Natural killer cell (primary cell): ENCODE data around the gene NUDT3. TPM values are rescaled to one million over a fixed set of nuclear protein-coding genes. Genes with fewer than 3 reads are reported as not detected.
"Not testable (repeated sequence)": the region's sequence is repeated elsewhere in the genome, so short reads cannot be mapped to it uniquely, and the experiment has no call there.

Experiments used
- ATAC-seq, 3 donors: fragments of 150-1000 bp in 2 of 3; fragments of 200-7000 bp in 1 of 3; cut with Tn5 transposase; 1 replicate in 1 of 3; 2 replicates in 2 of 3; pipeline ENCODE4 v1.10.0; 2021; ENCODE audit warnings: mild to moderate bottlenecking in 2 of 3, moderate library complexity in 2 of 3
- DNase-seq, 2 donors: peaks; one replicate each; pipeline versions ENCODE4 v3.0.0 to v3.0.0-alpha.2; 2013 to 2021; ENCODE audit warnings: mixed read lengths in 1 of 2
- H3K27ac ChIP-seq: one replicate; pipeline ENCODE4 v1.5.1; 2013; ENCODE audit warnings: mild to moderate bottlenecking, low read length
- H3K27me3 ChIP-seq: one replicate; pipeline ENCODE4 v1.6.1; 2013; ENCODE audit warnings: low read length; ENCODE audit not compliant: control insufficient read depth, insufficient read depth
- H3K36me3 ChIP-seq: one replicate; pipeline ENCODE4 v1.6.1; 2013; ENCODE audit warnings: low read length; ENCODE audit not compliant: control insufficient read depth, insufficient read depth
- H3K4me1 ChIP-seq: one replicate; pipeline ENCODE4 v1.6.1; 2013; ENCODE audit warnings: low read length; ENCODE audit not compliant: control insufficient read depth, insufficient read depth
- H3K4me3 ChIP-seq: one replicate; pipeline ENCODE4 v1.5.1; 2013; ENCODE audit warnings: low read length
- H3K9me3 ChIP-seq: one replicate; pipeline ENCODE4 v1.6.1; 2013; ENCODE audit warnings: low read length; ENCODE audit not compliant: control insufficient read depth, insufficient read depth
- H3K27ac Mint-ChIP-seq, 2 donors: one replicate each; pipeline ENCODE4 v1.8.0; 2022; ENCODE audit warnings: mild to moderate bottlenecking in 2 of 2, mixed read lengths in 2 of 2, moderate library complexity in 1 of 2
- H3K27me3 Mint-ChIP-seq, 2 donors: one replicate each; pipeline ENCODE4 v1.8.0; 2022; ENCODE audit warnings: low read depth in 2 of 2, mixed read lengths in 2 of 2
- H3K36me3 Mint-ChIP-seq: one replicate; pipeline ENCODE4 v1.8.0; 2022; ENCODE audit warnings: mixed read lengths
- H3K4me1 Mint-ChIP-seq, 2 donors: one replicate each; pipeline ENCODE4 v1.8.0; 2022; ENCODE audit warnings: mixed read lengths in 2 of 2
- H3K4me3 Mint-ChIP-seq: one replicate; pipeline ENCODE4 v1.8.0; 2022; ENCODE audit warnings: mild to moderate bottlenecking, moderate library complexity, mixed read lengths
- H3K9me3 Mint-ChIP-seq, 2 donors: one replicate each; pipeline ENCODE4 v1.8.0; 2022; ENCODE audit warnings: mixed read lengths in 2 of 2
- WGBS: methylation state at CpG from one replicate; pipeline ENCODE4 v1.1.7; 2013; ENCODE audit warnings: missing lambda C conversion rate; ENCODE audit not compliant: insufficient coverage; 5-methylcytosine and 5-hydroxymethylcytosine counted together
- intact Hi-C: fragments of 100-400 bp; cut with micrococcal nuclease; formaldehyde crosslinking; loops from one replicate; pipeline ENCODE4 v1.14.2; 2022
- total RNA-seq, 4 donors: library from RNA; stranded (reverse); fragments of 120-200 nt in 1 of 4; gene quantifications; one replicate each; pipeline versions ENCODE4 v1.2.3 to v1.2.4, GENCODE V29; 2013 to 2022
- TF ChIP-seq, protein P1 (sequence below): fragments of 200-600 bp; IDR thresholded peaks from one replicate; pipeline ENCODE4 v1.8.0; 2022; ENCODE audit warnings: antibody characterized with exemption

Gene NUDT3
- total RNA-seq, 3 donors from 2014 or later (not counting 1 experiment from before 2014, with no cell fraction given): 22.0 to 26.3 (median 26.1) TPM

GRCh38 chr6:34328969-34329368 is 63.5 kb downstream of the NUDT3 start:
- no peak overlapping the region for H3K27ac ChIP-seq
- TF ChIP-seq, protein P1, sequence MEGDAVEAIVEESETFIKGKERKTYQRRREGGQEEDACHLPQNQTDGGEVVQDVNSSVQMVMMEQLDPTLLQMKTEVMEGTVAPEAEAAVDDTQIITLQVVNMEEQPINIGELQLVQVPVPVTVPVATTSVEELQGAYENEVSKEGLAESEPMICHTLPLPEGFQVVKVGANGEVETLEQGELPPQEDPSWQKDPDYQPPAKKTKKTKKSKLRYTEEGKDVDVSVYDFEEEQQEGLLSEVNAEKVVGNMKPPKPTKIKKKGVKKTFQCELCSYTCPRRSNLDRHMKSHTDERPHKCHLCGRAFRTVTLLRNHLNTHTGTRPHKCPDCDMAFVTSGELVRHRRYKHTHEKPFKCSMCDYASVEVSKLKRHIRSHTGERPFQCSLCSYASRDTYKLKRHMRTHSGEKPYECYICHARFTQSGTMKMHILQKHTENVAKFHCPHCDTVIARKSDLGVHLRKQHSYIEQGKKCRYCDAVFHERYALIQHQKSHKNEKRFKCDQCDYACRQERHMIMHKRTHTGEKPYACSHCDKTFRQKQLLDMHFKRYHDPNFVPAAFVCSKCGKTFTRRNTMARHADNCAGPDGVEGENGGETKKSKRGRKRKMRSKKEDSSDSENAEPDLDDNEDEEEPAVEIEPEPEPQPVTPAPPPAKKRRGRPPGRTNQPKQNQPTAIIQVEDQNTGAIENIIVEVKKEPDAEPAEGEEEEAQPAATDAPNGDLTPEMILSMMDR: no peak
- no peak overlapping the region for H3K27ac Mint-ChIP-seq
- 100% methylated on average over 3 of the region's 3 CpGs for WGBS
- no peaks in the 10 kb centered on the region for H3K9me3 Mint-ChIP-seq
- no peaks in the 10 kb centered on the region for H3K9me3 ChIP-seq
- DNase-seq (no peak), ATAC-seq (no peak)
- H3K4me3 Mint-ChIP-seq: no peak overlapping the region
- no peaks in the 10 kb centered on the region for H3K27me3 Mint-ChIP-seq
- intact Hi-C loops: no loop called here
- no peaks in the 10 kb centered on the region for H3K27me3 ChIP-seq
- H3K4me1 ChIP-seq: no peaks in the 10 kb centered on the region
- no peaks in the 10 kb centered on the region for H3K36me3 Mint-ChIP-seq
- H3K4me1 Mint-ChIP-seq: peaks cover 9 to 14% of the 10 kb centered on the region in 2 donors
- no peak overlapping the region for H3K4me3 ChIP-seq
- H3K36me3 ChIP-seq: no peaks in the 10 kb centered on the region

- DNase-seq, H3K36me3 ChIP-seq, H3K9me3 Mint-ChIP-seq, H3K4me3 Mint-ChIP-seq, H3K27ac Mint-ChIP-seq, H3K36me3 Mint-ChIP-seq, H3K27me3 ChIP-seq, H3K4me1 ChIP-seq, H3K4me3 ChIP-seq, H3K27ac ChIP-seq, intact Hi-C loops, H3K9me3 ChIP-seq, ATAC-seq, H3K27me3 Mint-ChIP-seq: not testable (repeated sequence)
- WGBS: 91% methylated on average over 13 of the region's 16 CpGs
- peaks cover 6 to 15% of the 10 kb centered on the region in 2 donors for H3K4me1 Mint-ChIP-seq
Observed at GRCh38 chr6:34327313-34328205, 64.9 kb downstream of the NUDT3 start.

DNA sequence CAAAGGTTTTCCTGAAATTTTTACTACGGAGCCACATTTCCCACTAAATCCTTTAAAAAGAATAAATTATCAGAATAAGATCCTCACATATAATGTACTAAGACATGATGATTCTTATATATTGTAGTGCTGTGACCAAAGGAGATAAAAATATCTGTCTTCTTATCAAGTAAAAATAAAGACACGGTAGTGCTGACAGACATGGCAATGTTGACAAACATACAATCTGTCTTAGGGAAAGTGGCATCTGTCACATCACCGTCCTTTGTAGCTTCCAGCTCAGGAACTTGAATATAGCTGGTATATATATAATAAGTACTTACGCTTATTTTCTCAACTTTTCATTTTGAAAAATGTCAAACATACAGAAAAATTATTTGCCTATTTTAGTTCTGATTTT is 66.8 kb downstream of the NUDT3 start:
- ATAC-seq (no peak), DNase-seq (no peak)
- no peak overlapping the region for H3K4me3 Mint-ChIP-seq
- H3K27me3 Mint-ChIP-seq: no peaks in the 10 kb centered on the region
- no peaks in the 10 kb centered on the region for H3K4me1 ChIP-seq
- H3K27me3 ChIP-seq: no peaks in the 10 kb centered on the region
- TF ChIP-seq, protein P1: no peak
- no peak overlapping the region for H3K4me3 ChIP-seq
- intact Hi-C loops: no loop called here
- WGBS: 100% methylated on average over 1 of the region's 4 CpGs
- H3K4me1 Mint-ChIP-seq: peaks cover 0 to 14% of the 10 kb centered on the region in 2 donors
- no peak overlapping the region for H3K27ac ChIP-seq
- H3K36me3 ChIP-seq: no peaks in the 10 kb centered on the region
- no peaks in the 10 kb centered on the region for H3K9me3 ChIP-seq
- no peak overlapping the region for H3K27ac Mint-ChIP-seq
- no peaks in the 10 kb centered on the region for H3K36me3 Mint-ChIP-seq
- no peaks in the 10 kb centered on the region for H3K9me3 Mint-ChIP-seq

GRCh38 chr6:34324738-34325444 is 67.6 kb downstream of the NUDT3 start:
- peaks cover 0 to 14% of the 10 kb centered on the region in 2 donors for H3K4me1 Mint-ChIP-seq
- H3K27ac Mint-ChIP-seq: no peak overlapping the region
- no peak overlapping the region for H3K4me3 Mint-ChIP-seq
- Histone ChIP-seq H3K27me3 (no peaks in the 10 kb centered on the region), H3K9me3 (no peaks in the 10 kb centered on the region), H3K4me1 (no peaks in the 10 kb centered on the region), H3K36me3 (no peaks in the 10 kb centered on the region), H3K4me3 (no peak overlapping the region), H3K27ac (no peak overlapping the region)
- DNase-seq (no peak), ATAC-seq (no peak)
- H3K9me3 Mint-ChIP-seq: no peaks in the 10 kb centered on the region
- no peaks in the 10 kb centered on the region for H3K36me3 Mint-ChIP-seq
- intact Hi-C loops: no loop called here
- TF ChIP-seq, protein P1: no peak
- WGBS: 96% methylated on average over 8 of the region's 8 CpGs
- no peaks in the 10 kb centered on the region for H3K27me3 Mint-ChIP-seq

DNA sequence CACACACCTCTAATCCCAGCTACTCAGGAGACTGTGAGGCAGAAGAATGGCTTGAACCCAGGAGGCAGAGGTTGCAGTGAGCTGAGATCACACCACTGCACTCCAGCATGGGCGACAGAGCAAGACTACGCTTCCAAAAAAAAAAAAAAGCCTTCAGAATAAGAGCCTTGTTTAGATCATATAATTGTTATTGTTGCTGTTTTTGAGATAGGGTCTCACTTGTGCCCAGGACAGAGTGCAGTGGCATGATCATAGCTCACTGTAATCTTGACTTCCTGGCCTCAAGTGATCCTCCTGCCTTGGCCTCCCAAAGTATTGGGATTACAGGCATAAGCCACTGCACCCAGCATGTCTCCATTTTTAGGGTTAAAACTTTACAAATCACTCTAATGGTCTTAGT is 68.2 kb downstream of the NUDT3 start:
- H3K27me3 Mint-ChIP-seq, intact Hi-C loops, ATAC-seq, H3K36me3 ChIP-seq, H3K9me3 ChIP-seq, H3K27ac ChIP-seq, H3K27ac Mint-ChIP-seq, H3K27me3 ChIP-seq, H3K4me3 Mint-ChIP-seq, DNase-seq, H3K4me1 ChIP-seq, H3K4me3 ChIP-seq, H3K9me3 Mint-ChIP-seq, H3K36me3 Mint-ChIP-seq: not testable (repeated sequence)
- H3K4me1 Mint-ChIP-seq: peaks cover 3 to 18% of the 10 kb centered on the region in 2 donors
- 95% methylated on average over 2 of the region's 2 CpGs for WGBS
